Mucosa of rectum (tissue), 2 donors: ENCODE data around the gene TANGO2.

Experiments
- H3K27ac ChIP-seq, 2 donors: one replicate each; pipeline ENCODE4 v1.7.0; 2013; ENCODE audit warnings: inconsistent platforms in 2 of 2, low read depth in 2 of 2, low read length in 2 of 2
- H3K27me3 ChIP-seq, 2 donors: one replicate each; pipeline ENCODE4 v1.7.0; 2013; ENCODE audit warnings: low read length in 2 of 2; ENCODE audit not compliant: control insufficient read depth in 2 of 2, insufficient read depth in 2 of 2
- H3K36me3 ChIP-seq, 2 donors: one replicate each; pipeline ENCODE4 v1.7.0; 2013; ENCODE audit warnings: low read length in 2 of 2; ENCODE audit not compliant: control insufficient read depth in 2 of 2, insufficient read depth in 2 of 2
- H3K4me1 ChIP-seq, 2 donors: one replicate each; pipeline ENCODE4 v1.7.0; 2013; ENCODE audit warnings: low read length in 2 of 2, mild to moderate bottlenecking in 1 of 2; ENCODE audit not compliant: control insufficient read depth in 2 of 2, insufficient read depth in 2 of 2
- H3K4me3 ChIP-seq, 2 donors: one replicate each; pipeline ENCODE4 v1.7.0; 2013; ENCODE audit warnings: low read length in 2 of 2
- H3K9ac ChIP-seq, 2 donors: one replicate each; pipeline ENCODE4 v1.7.0; 2013; ENCODE audit warnings: low read length in 2 of 2, low read depth in 1 of 2, mild to moderate bottlenecking in 1 of 2
- H3K9me3 ChIP-seq, 2 donors: one replicate each; pipeline ENCODE4 v1.7.0; 2013; ENCODE audit warnings: low read length in 2 of 2; ENCODE audit not compliant: control insufficient read depth in 2 of 2
- donor health status: healthy.
- donor health status: Normal muscosa, but diverticular disease.

Gene TANGO2

DNA sequence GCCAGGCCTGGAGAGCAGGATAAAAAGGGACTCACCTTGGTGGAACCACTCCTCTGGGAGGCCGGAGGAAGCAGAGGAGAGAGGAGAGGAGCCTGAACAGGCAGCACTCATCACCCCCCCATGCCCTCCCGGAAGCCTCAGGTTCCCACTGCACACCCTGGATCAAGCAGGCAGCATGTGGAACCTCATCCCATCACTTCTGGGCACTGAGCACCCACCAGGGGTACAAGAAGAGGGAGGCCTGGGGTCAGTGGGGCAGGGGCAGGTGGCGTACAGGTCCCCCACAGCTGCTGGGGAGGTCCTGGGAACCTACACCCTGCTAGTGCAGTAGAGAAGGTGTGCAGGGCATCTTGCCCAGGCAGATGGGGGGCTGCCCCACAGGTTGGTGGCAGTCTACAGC is 44.2 kb upstream of the TANGO2 start:
- Histone ChIP-seq H3K4me3 (no peak overlapping the region), H3K9ac (no peak overlapping the region), H3K36me3 (no peaks in the 10 kb centered on the region), H3K9me3 (no peaks in the 10 kb centered on the region), H3K27ac (no peak overlapping the region), H3K4me1 (no peaks in the 10 kb centered on the region), H3K27me3 (no peaks in the 10 kb centered on the region)

- H3K27ac ChIP-seq = no peak overlapping the region
- no peaks in the 10 kb centered on the region for H3K4me1 ChIP-seq
- no peak overlapping the region for H3K9ac ChIP-seq
- H3K36me3 ChIP-seq = no peaks in the 10 kb centered on the region
- no peaks in the 10 kb centered on the region for H3K27me3 ChIP-seq
- no peak overlapping the region for H3K4me3 ChIP-seq
- H3K9me3 ChIP-seq = no peaks in the 10 kb centered on the region
Measured at GRCh38 chr22:19977296-19978243, 43.3 kb upstream of the TANGO2 start.

DNA sequence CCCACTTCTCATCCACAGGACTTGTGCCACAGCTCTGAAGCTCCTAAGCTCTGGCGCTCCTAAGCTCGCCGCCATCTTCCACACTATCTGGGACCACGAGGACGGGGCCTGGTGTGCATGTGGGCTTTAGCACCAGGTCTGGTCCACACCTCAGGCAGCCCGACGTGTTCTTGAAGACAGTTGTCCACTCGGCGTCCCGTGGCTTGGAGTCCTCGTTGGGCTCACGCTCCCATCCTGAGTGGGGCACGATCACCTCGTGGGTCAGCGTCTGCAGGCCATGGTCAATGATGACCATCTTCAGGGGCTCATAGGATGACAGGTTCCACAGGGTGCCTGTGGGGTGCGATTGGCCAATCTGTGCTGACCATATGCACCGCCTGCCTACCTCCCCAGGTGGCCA is 42.2 kb upstream of the TANGO2 start:
- Histone ChIP-seq H3K36me3 (no peaks in the 10 kb centered on the region), H3K9ac (no peak overlapping the region), H3K9me3 (no peaks in the 10 kb centered on the region), H3K4me1 (no peaks in the 10 kb centered on the region), H3K27me3 (no peaks in the 10 kb centered on the region), H3K4me3 (no peak overlapping the region), H3K27ac (no peak overlapping the region)

GRCh38 chr22:19979712-19980493 is 41.0 kb upstream of the TANGO2 start:
- H3K9me3 ChIP-seq = no peaks in the 10 kb centered on the region
- no peaks in the 10 kb centered on the region for H3K36me3 ChIP-seq

GRCh38 chr22:19980766-19981165 is 40.1 kb upstream of the TANGO2 start:
- no peaks in the 10 kb centered on the region for H3K36me3 ChIP-seq
- H3K4me1 ChIP-seq = peaks cover under 1 to 2% of the 10 kb centered on the region in 2 donors
- H3K9me3 ChIP-seq = no peaks in the 10 kb centered on the region
- H3K27me3 ChIP-seq = no peaks in the 10 kb centered on the region
- no peak overlapping the region for H3K27ac ChIP-seq
- H3K9ac ChIP-seq = no peak overlapping the region
- H3K4me3 ChIP-seq = no peak overlapping the region

More at GRCh38 chr22:19979712-19980493, 41.0 kb upstream of the TANGO2 start:
- Histone ChIP-seq H3K4me1 (no peaks in the 10 kb centered on the region), H3K27me3 (no peaks in the 10 kb centered on the region), H3K9ac (no peak overlapping the region), H3K27ac (no peak overlapping the region), H3K4me3 (no peak overlapping the region)

GRCh38 chr22:19981171-19981960 is 39.5 kb upstream of the TANGO2 start:
- Histone ChIP-seq H3K4me3 (no peak overlapping the region), H3K27ac (no peak overlapping the region), H3K36me3 (no peaks in the 10 kb centered on the region), H3K9me3 (no peaks in the 10 kb centered on the region), H3K9ac (no peak overlapping the region), H3K4me1 (peaks cover 7 to 8% of the 10 kb centered on the region in 2 donors), H3K27me3 (no peaks in the 10 kb centered on the region)

- Histone ChIP-seq H3K27me3 (no peaks in the 10 kb centered on the region), H3K4me1 (peaks cover 9 to 14% of the 10 kb centered on the region in 2 donors), H3K36me3 (no peaks in the 10 kb centered on the region), H3K9ac (no peak overlapping the region), H3K4me3 (no peak overlapping the region), H3K27ac (no peak overlapping the region), H3K9me3 (no peaks in the 10 kb centered on the region)
Measured at GRCh38 chr22:19981961-19982920, 38.7 kb upstream of the TANGO2 start.

DNA sequence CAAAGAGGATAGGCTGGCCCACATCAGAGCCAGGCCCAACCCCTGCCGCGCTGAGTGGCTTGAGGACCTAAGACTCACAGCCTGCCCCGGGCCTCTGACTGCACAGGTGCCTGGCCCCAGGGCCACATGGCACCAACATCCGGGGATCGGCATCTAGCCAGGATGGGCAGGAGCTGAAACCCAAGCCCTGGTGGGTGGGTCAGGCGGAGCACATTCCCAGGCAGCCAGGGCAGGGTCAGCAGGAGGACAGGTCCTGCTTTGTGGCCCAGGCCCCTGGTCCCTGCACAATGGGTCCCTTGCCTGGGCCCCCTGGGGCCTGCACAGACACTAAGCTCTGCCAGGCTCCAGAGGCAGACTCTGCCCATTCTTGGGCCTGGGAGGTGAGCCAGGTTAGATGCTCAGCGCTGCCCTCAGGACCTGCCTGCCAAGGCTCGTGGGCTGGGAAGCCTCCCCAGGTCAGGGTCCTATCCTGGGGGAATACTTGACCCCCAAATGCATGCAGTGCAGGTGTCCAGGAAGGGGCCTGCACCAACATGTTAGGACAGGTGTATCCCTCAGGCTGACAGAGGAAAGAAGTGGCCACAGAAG is 37.8 kb upstream of the TANGO2 start:
- Histone ChIP-seq H3K9me3 (no peaks in the 10 kb centered on the region), H3K9ac (no peak overlapping the region), H3K36me3 (no peaks in the 10 kb centered on the region), H3K27me3 (no peaks in the 10 kb centered on the region), H3K4me1 (peaks cover 12 to 14% of the 10 kb centered on the region in 2 donors), H3K27ac (no peak overlapping the region), H3K4me3 (no peak overlapping the region)

DNA sequence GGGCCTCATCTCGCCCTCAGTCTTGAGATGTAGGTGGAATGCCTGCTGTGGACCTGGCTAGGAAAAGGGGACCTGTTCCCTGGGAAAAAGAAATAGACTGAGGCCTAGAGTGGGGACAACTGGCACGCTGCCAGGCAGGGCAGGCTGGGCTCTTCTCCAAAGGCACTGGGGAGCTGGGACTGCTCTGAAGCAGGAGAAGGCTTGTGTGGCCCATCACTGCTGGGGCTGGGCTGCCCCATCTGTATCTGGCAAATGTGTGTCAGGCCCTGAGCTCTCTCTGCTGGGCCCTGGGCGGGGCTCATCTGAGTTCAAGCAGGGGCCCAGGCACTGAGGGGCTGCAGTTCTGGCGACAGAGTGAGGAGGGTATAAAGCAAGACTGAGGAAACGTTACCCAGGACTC is 37.2 kb upstream of the TANGO2 start:
- Histone ChIP-seq H3K27ac (no peak overlapping the region), H3K4me1 (peaks cover 12 to 14% of the 10 kb centered on the region in 2 donors), H3K9me3 (no peaks in the 10 kb centered on the region), H3K27me3 (no peaks in the 10 kb centered on the region), H3K4me3 (no peak overlapping the region), H3K36me3 (no peaks in the 10 kb centered on the region), H3K9ac (no peak overlapping the region)
